ENCODE results near the gene TENM4.

TENM4 gene

GRCh38 chr11:79039122-79039521 is 401.7 kb downstream of the TENM4 start:
- peak; percentile 33 for DNase-seq (ENCODE audit: low read depth)
- H3K4me3 ChIP-seq (ENCODE audit: control insufficient read depth, low read depth, low read length), result no peak overlapping the region
- TF ChIP-seq CTCF (IDR thresholded peaks at IDR 0.05; ENCODE audit: control insufficient read depth, insufficient read depth, low read depth, low read length, missing control alignments), result no peak

- no peak for TF ChIP-seq CTCF (IDR thresholded peaks at IDR 0.05; ENCODE audit: control insufficient read depth, insufficient read depth, low read depth, low read length, missing control alignments)
- no peak for DNase-seq (ENCODE audit: low read depth)
- no peak overlapping the region for H3K4me3 ChIP-seq (ENCODE audit: control insufficient read depth, low read depth, low read length)
These were observed 404.9 kb downstream of the TENM4 start for GRCh38 chr11:79035881-79036280.

GRCh38 chr11:79033833-79034232 is 407.0 kb downstream of the TENM4 start:
- no peak overlapping the region for H3K4me3 ChIP-seq (ENCODE audit: control insufficient read depth, low read depth, low read length)
- TF ChIP-seq CTCF (IDR thresholded peaks at IDR 0.05; ENCODE audit: control insufficient read depth, insufficient read depth, low read depth, low read length, missing control alignments), result no peak
- DNase-seq (ENCODE audit: low read depth), result no peak

GRCh38 chr11:79030448-79030847 is 410.4 kb downstream of the TENM4 start:
- TF ChIP-seq CTCF (IDR thresholded peaks at IDR 0.05; ENCODE audit: control insufficient read depth, insufficient read depth, low read depth, low read length, missing control alignments), result no peak
- no peak for DNase-seq (ENCODE audit: low read depth)
- H3K4me3 ChIP-seq (ENCODE audit: control insufficient read depth, low read depth, low read length), result no peak overlapping the region

- no peak for TF ChIP-seq CTCF (IDR thresholded peaks at IDR 0.05; ENCODE audit: control insufficient read depth, insufficient read depth, low read depth, low read length, missing control alignments)
These were observed 412.6 kb downstream of the TENM4 start for GRCh38 chr11:79028225-79028624.

GRCh38 chr11:79026803-79027445 is 413.9 kb downstream of the TENM4 start:
- no peak for TF ChIP-seq CTCF (IDR thresholded peaks at IDR 0.05; ENCODE audit: control insufficient read depth, insufficient read depth, low read depth, low read length, missing control alignments)
- peak; percentile 57 for DNase-seq (ENCODE audit: low read depth)
- no peak overlapping the region for H3K4me3 ChIP-seq (ENCODE audit: control insufficient read depth, low read depth, low read length)

More at GRCh38 chr11:79028225-79028624, 412.6 kb downstream of the TENM4 start:
- no peak for DNase-seq (ENCODE audit: low read depth)
- no peak overlapping the region for H3K4me3 ChIP-seq (ENCODE audit: control insufficient read depth, low read depth, low read length)
